DND-41 (cell line): ENCODE results near the gene NUCB1.

Experiments used
- EZH2 ChIP-seq: IDR thresholded peaks from 3 replicates; pipeline ENCODE4 v1.6.1; 2012; ENCODE audit warnings: borderline replicate concordance, low read depth, mild to moderate bottlenecking, moderate library complexity, low read length, inconsistent platforms; ENCODE audit not compliant: severe bottlenecking
- TF ChIP-seq, protein P1 (sequence below): IDR thresholded peaks from 2 replicates; pipeline ENCODE4 v1.5.1; 2012; ENCODE audit warnings: borderline replicate concordance, low read length, moderate library complexity, mild to moderate bottlenecking; ENCODE audit not compliant: poor library complexity, severe bottlenecking; ENCODE audit errors: extremely low read depth

DNA sequence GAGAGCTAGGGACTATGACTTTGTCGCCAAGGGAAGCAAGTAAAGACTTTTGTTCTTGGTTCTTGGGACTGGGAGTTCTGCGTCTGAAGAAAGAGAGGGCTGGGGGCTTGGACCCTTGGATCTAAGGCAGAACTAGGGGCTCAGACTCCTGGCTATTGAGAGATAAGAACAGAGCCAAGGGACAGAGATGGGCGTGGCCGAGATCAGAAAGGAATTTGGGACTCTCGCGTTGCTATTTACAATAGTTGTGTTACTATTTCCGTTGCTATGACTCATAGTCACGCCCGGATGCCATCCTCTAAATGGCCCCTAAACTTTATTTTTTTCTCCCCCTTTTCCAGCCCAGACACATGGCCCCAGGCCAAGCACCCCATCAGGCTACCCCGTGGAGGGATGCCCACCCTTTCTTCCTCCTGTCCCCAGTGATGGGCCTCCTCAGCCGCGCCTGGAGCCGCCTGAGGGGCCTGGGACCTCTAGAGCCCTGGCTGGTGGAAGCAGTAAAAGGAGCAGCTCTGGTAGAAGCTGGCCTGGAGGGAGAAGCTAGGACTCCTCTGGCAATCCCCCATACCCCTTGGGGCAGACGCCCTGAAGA is 27.1 kb upstream of the NUCB1 start:
- TF ChIP-seq, protein P1, sequence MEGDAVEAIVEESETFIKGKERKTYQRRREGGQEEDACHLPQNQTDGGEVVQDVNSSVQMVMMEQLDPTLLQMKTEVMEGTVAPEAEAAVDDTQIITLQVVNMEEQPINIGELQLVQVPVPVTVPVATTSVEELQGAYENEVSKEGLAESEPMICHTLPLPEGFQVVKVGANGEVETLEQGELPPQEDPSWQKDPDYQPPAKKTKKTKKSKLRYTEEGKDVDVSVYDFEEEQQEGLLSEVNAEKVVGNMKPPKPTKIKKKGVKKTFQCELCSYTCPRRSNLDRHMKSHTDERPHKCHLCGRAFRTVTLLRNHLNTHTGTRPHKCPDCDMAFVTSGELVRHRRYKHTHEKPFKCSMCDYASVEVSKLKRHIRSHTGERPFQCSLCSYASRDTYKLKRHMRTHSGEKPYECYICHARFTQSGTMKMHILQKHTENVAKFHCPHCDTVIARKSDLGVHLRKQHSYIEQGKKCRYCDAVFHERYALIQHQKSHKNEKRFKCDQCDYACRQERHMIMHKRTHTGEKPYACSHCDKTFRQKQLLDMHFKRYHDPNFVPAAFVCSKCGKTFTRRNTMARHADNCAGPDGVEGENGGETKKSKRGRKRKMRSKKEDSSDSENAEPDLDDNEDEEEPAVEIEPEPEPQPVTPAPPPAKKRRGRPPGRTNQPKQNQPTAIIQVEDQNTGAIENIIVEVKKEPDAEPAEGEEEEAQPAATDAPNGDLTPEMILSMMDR = no peak
- TF ChIP-seq EZH2 = no peak
